Measurements from ENCODE around the gene CEP104.

CEP104 gene

GRCh38 chr1:3780901-3781300, 76.1 kb downstream of the CEP104 start:
- TF ChIP-seq ISL1 (CRISPR knock-in tag; IDR thresholded peaks at IDR 0.05) (no peak), ZNF8 (CRISPR knock-in tag; IDR thresholded peaks at IDR 0.05) (no peak), RARB (CRISPR knock-in tag; IDR thresholded peaks at IDR 0.05) (no peak), ZNF565 (CRISPR knock-in tag; conservative IDR thresholded peaks at IDR 0.05; ENCODE audit: low read depth) (no peak), OSR1 (CRISPR knock-in tag; IDR thresholded peaks at IDR 0.05) (no peak), TOX (CRISPR knock-in tag; IDR thresholded peaks at IDR 0.05; ENCODE audit: borderline replicate concordance) (no peak), ZC3H10 (CRISPR knock-in tag; IDR thresholded peaks at IDR 0.05) (no peak)
- TF ChIP-seq, protein P1, sequence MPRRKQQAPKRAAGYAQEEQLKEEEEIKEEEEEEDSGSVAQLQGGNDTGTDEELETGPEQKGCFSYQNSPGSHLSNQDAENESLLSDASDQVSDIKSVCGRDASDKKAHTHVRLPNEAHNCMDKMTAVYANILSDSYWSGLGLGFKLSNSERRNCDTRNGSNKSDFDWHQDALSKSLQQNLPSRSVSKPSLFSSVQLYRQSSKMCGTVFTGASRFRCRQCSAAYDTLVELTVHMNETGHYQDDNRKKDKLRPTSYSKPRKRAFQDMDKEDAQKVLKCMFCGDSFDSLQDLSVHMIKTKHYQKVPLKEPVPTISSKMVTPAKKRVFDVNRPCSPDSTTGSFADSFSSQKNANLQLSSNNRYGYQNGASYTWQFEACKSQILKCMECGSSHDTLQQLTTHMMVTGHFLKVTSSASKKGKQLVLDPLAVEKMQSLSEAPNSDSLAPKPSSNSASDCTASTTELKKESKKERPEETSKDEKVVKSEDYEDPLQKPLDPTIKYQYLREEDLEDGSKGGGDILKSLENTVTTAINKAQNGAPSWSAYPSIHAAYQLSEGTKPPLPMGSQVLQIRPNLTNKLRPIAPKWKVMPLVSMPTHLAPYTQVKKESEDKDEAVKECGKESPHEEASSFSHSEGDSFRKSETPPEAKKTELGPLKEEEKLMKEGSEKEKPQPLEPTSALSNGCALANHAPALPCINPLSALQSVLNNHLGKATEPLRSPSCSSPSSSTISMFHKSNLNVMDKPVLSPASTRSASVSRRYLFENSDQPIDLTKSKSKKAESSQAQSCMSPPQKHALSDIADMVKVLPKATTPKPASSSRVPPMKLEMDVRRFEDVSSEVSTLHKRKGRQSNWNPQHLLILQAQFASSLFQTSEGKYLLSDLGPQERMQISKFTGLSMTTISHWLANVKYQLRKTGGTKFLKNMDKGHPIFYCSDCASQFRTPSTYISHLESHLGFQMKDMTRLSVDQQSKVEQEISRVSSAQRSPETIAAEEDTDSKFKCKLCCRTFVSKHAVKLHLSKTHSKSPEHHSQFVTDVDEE (CRISPR knock-in tag; IDR thresholded peaks at IDR 0.05) = no peak
- TF ChIP-seq, protein P2, sequence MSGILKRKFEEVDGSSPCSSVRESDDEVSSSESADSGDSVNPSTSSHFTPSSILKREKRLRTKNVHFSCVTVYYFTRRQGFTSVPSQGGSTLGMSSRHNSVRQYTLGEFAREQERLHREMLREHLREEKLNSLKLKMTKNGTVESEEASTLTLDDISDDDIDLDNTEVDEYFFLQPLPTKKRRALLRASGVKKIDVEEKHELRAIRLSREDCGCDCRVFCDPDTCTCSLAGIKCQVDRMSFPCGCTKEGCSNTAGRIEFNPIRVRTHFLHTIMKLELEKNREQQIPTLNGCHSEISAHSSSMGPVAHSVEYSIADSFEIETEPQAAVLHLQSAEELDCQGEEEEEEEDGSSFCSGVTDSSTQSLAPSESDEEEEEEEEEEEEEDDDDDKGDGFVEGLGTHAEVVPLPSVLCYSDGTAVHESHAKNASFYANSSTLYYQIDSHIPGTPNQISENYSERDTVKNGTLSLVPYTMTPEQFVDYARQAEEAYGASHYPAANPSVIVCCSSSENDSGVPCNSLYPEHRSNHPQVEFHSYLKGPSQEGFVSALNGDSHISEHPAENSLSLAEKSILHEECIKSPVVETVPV (CRISPR knock-in tag; IDR thresholded peaks at IDR 0.05) = no peak
- no peak for ATAC-seq

DNA sequence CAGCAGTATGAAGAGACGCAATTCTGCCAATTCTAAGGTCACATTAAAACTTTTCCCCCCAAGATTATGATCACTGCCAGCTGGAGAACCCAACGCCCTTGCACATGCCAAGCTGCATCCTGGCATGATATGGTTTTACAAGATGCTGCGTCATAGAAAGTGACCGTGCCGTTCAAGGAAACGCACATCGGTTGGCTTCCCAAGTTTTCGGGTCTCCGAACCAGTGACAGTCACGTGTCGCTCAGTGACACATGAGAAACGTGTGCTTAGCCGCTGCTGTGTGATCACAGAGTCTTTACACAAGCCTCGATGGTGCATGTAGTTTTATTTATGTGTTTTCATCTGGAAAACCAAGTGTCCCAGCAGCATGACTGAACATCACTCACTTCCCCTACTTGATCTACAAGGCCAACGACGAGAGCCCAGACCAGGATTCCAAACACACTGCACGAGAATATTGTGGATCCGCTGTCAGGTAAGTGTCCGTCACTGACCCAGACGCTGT, 77.0 kb downstream of the CEP104 start:
- no peak for ATAC-seq
- TF ChIP-seq ZNF565 (CRISPR knock-in tag; conservative IDR thresholded peaks at IDR 0.05; ENCODE audit: low read depth) (no peak), BACH2 (CRISPR knock-in tag; IDR thresholded peaks at IDR 0.05; ENCODE audit: borderline replicate concordance) (no peak), OSR1 (CRISPR knock-in tag; IDR thresholded peaks at IDR 0.05) (no peak), ESRRG (CRISPR knock-in tag; IDR thresholded peaks at IDR 0.05) (no peak), PPARA (CRISPR knock-in tag; IDR thresholded peaks at IDR 0.05; ENCODE audit: borderline replicate concordance) (no peak), TCF4 (CRISPR knock-in tag; IDR thresholded peaks at IDR 0.05; ENCODE audit: borderline replicate concordance) (no peak)
- TF ChIP-seq, protein P3, sequence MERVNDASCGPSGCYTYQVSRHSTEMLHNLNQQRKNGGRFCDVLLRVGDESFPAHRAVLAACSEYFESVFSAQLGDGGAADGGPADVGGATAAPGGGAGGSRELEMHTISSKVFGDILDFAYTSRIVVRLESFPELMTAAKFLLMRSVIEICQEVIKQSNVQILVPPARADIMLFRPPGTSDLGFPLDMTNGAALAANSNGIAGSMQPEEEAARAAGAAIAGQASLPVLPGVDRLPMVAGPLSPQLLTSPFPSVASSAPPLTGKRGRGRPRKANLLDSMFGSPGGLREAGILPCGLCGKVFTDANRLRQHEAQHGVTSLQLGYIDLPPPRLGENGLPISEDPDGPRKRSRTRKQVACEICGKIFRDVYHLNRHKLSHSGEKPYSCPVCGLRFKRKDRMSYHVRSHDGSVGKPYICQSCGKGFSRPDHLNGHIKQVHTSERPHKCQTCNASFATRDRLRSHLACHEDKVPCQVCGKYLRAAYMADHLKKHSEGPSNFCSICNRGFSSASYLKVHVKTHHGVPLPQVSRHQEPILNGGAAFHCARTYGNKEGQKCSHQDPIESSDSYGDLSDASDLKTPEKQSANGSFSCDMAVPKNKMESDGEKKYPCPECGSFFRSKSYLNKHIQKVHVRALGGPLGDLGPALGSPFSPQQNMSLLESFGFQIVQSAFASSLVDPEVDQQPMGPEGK (CRISPR knock-in tag; IDR thresholded peaks at IDR 0.05; ENCODE audit: borderline replicate concordance) = no peak
- TF ChIP-seq, protein P2 (CRISPR knock-in tag; IDR thresholded peaks at IDR 0.05) = no peak

GRCh38 chr1:3779265-3779911, 77.6 kb downstream of the CEP104 start:
- TF ChIP-seq, protein P4, sequence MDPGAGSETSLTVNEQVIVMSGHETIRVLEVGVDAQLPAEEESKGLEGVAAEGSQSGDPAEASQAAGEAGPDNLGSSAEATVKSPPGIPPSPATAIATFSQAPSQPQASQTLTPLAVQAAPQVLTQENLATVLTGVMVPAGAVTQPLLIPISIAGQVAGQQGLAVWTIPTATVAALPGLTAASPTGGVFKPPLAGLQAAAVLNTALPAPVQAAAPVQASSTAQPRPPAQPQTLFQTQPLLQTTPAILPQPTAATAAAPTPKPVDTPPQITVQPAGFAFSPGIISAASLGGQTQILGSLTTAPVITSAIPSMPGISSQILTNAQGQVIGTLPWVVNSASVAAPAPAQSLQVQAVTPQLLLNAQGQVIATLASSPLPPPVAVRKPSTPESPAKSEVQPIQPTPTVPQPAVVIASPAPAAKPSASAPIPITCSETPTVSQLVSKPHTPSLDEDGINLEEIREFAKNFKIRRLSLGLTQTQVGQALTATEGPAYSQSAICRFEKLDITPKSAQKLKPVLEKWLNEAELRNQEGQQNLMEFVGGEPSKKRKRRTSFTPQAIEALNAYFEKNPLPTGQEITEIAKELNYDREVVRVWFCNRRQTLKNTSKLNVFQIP (CRISPR knock-in tag; IDR thresholded peaks at IDR 0.05; ENCODE audit: borderline replicate concordance, low read depth) = no peak
- no peak for TF ChIP-seq ARNTL (CRISPR knock-in tag; IDR thresholded peaks at IDR 0.05; ENCODE audit: borderline replicate concordance, low read depth)
- TF ChIP-seq, protein P2 (CRISPR knock-in tag; IDR thresholded peaks at IDR 0.05) = no peak
- no peak for TF ChIP-seq TOX (CRISPR knock-in tag; IDR thresholded peaks at IDR 0.05; ENCODE audit: borderline replicate concordance)
- no peak for TF ChIP-seq BACH2 (CRISPR knock-in tag; IDR thresholded peaks at IDR 0.05; ENCODE audit: borderline replicate concordance)
- no peak for TF ChIP-seq ZC3H10 (CRISPR knock-in tag; IDR thresholded peaks at IDR 0.05)
- TF ChIP-seq TCF4 (CRISPR knock-in tag; IDR thresholded peaks at IDR 0.05; ENCODE audit: borderline replicate concordance) = no peak
- no peak for ATAC-seq
